Right lung (tissue), 5 donors: ENCODE results near the gene CYP11A1. TPM values are rescaled to one million over a fixed set of nuclear protein-coding genes. Genes with fewer than 3 reads are reported as not detected.
"Not testable (repeated sequence)": the region's sequence is repeated elsewhere in the genome, so short reads cannot be mapped to it uniquely, and the experiment has no call there.

Experiments used
- DNase-seq, 2 donors: peaks; one replicate each; pipeline ENCODE4 v3.0.0-alpha.2; 2013
- polyA plus RNA-seq, 5 donors: library from polyadenylated mRNA; unstranded; fragments of 120-200 nt; gene quantifications; one replicate each; pipeline versions ENCODE4 v1.2.1 to v1.2.3, GENCODE V29; 2013; ENCODE audit warnings: inconsistent platforms in 1 of 5, low replicate concordance in 1 of 5; ENCODE audit not compliant: insufficient read length in 5 of 5, insufficient read depth in 1 of 5

The CYP11A1 gene
- polyA plus RNA-seq, 5 donors, result 0.46 to 0.59 (median 0.54) TPM

- no peak for DNase-seq
Observed at GRCh38 chr15:74400915-74401757, 33.7 kb upstream of the CYP11A1 start.

GRCh38 chr15:74400313-74400860 lies 32.9 kb upstream of the CYP11A1 start:
- DNase-seq, result no peak

GRCh38 chr15:74399511-74400312 lies 32.3 kb upstream of the CYP11A1 start:
- DNase-seq, result no peak

- no peak for DNase-seq
Observed at GRCh38 chr15:74399100-74399499, 31.7 kb upstream of the CYP11A1 start.

GRCh38 chr15:74398183-74398582 lies 30.7 kb upstream of the CYP11A1 start:
- no peak for DNase-seq

GRCh38 chr15:74397239-74398068 lies 30.0 kb upstream of the CYP11A1 start:
- DNase-seq, result no peak

- DNase-seq, result no peak
Observed at GRCh38 chr15:74396445-74397238, 29.2 kb upstream of the CYP11A1 start.

GRCh38 chr15:74396146-74396438 lies 28.6 kb upstream of the CYP11A1 start:
- DNase-seq, result no peak

- DNase-seq, result no peak
Observed at GRCh38 chr15:74395319-74396145, 28.1 kb upstream of the CYP11A1 start.

GRCh38 chr15:74394090-74394846 lies 26.8 kb upstream of the CYP11A1 start:
- DNase-seq, result no peak

- DNase-seq, result no peak
Observed at GRCh38 chr15:74393423-74393822, 26.0 kb upstream of the CYP11A1 start.

- DNase-seq, result no peak
Observed at GRCh38 chr15:74392902-74393301, 25.5 kb upstream of the CYP11A1 start.

GRCh38 chr15:74392451-74392830 lies 25.0 kb upstream of the CYP11A1 start:
- DNase-seq, result no peak

GRCh38 chr15:74391582-74392450 lies 24.4 kb upstream of the CYP11A1 start:
- no peak for DNase-seq

GRCh38 chr15:74390647-74391288 lies 23.3 kb upstream of the CYP11A1 start:
- no peak for DNase-seq

- not testable (repeated sequence) for DNase-seq
Observed at GRCh38 chr15:74390049-74390646, 22.7 kb upstream of the CYP11A1 start.
